Mucosa of descending colon (tissue), 3 donors: ENCODE measurements around the gene MBD5. TPM values are rescaled to one million over a fixed set of nuclear protein-coding genes. Genes with fewer than 3 reads are reported as not detected.
A peak's percentile ranks its signal among the peaks of the same experiment; 100 is the strongest.

Experiments used
- ATAC-seq: fragments of 200-7000 bp; cut with Tn5 transposase; one replicate; pipeline ENCODE4 v1.9.1; 2020; ENCODE audit warnings: mild to moderate bottlenecking, moderate library complexity
- DNase-seq, 3 donors: peaks; one replicate each; pipeline ENCODE4 v3.0.0-alpha.2; 2020
- H3K36me3 ChIP-seq: fragments of 200-600 bp; one replicate; pipeline ENCODE4 v1.8.0; 2021; ENCODE audit warnings: low read depth, mild to moderate bottlenecking
- H3K4me1 ChIP-seq: fragments of 200-600 bp; one replicate; pipeline ENCODE4 v1.8.0; 2021; ENCODE audit warnings: low read depth, mild to moderate bottlenecking
- H3K4me3 ChIP-seq: fragments of 200-600 bp; one replicate; pipeline ENCODE4 v1.8.0; 2021; ENCODE audit warnings: mild to moderate bottlenecking
- H3K9me3 ChIP-seq: fragments of 200-600 bp; one replicate; pipeline ENCODE4 v1.8.0; 2021; ENCODE audit warnings: mild to moderate bottlenecking
- CTCF ChIP-seq: fragments of 200-600 bp; IDR thresholded peaks from one replicate; pipeline ENCODE4 v1.8.0; 2022; ENCODE audit warnings: antibody characterized with exemption, mild to moderate bottlenecking
- intact Hi-C, 2 donors: fragments of 100-400 bp; cut with DNase I in 1 of 2; cut with micrococcal nuclease in 1 of 2; formaldehyde crosslinking; loops; one replicate each; pipeline versions ENCODE4 v1.11.0 to v1.11.1; 2022; cut with DNase I, micrococcal nuclease
- total RNA-seq, 3 donors: library from RNA; stranded (reverse); fragmentation: NEBNext Ultra II Directional in 2 of 3; extraction: Animal tissue kit (Norgen Biotek cat#: 25700) in 2 of 3; gene quantifications; one replicate each; pipeline versions ENCODE4 v1.2.1 to v1.2.4, GENCODE V29; 2021 to 2023
- donor health status: DM: no; HTN: no; CAD: no; lungs with moderate emphysema.
- donor health status: DM: no; HTN: no; CAD: no.
- donor health status: DM: no; HTN: yes; CAD: no.

Gene MBD5
- total RNA-seq, 3 donors from 2014 or later: 31.8 to 69.8 (median 43.8) TPM

DNA sequence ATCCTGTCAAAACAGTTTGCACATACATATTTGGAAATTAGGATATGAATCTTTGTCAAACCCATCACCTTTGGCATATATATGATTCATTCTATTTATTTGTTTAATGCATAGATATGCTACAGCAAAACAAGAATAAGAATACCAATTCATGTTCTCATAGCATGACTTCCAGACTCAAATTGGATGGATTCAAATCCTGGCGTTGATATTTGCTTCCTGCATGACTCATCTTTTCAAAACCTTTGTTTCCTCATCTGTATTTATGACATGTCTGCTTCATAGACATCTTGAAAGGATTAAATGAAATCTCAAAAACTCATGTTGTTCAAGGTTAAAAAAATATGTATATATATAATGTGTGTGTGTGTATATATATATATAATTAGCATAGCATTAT lies 261.3 kb downstream of the MBD5 start:
- TF ChIP-seq CTCF: no peak
- no peaks in the 10 kb centered on the region for H3K9me3 ChIP-seq
- ATAC-seq: no peak
- intact Hi-C loops: no loop called here
- no peak overlapping the region for H3K4me3 ChIP-seq
- no peaks in the 10 kb centered on the region for H3K4me1 ChIP-seq
- no peak for DNase-seq
- H3K36me3 ChIP-seq: no peaks in the 10 kb centered on the region

DNA sequence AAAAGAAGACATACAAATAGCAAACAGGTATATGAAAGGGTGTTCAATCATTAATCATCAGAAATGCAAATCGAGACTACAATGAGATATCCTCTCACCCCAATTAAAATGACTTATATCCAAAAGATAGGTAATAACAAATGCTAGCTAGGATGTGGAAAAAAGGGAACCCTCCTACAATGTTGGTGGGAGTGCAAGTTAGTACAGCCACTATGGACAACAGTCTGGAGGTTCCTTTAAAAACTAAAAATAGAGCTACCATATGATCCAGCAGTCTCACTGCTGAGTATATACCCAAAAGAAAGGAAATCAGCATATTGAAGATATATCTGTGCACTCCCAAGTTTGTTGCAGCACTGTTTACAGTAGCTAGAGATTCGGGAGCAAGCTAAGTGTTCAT lies 271.5 kb downstream of the MBD5 start:
- no peak for ATAC-seq
- no peak for TF ChIP-seq CTCF
- Histone ChIP-seq H3K9me3 (no peaks in the 10 kb centered on the region), H3K4me1 (no peaks in the 10 kb centered on the region), H3K4me3 (no peak overlapping the region), H3K36me3 (no peaks in the 10 kb centered on the region)
- intact Hi-C loops: no loop called here
- no peak for DNase-seq

GRCh38 chr2:148298196-148298595 lies 277.3 kb downstream of the MBD5 start:
- ATAC-seq (no peak), DNase-seq (no peak)
- Histone ChIP-seq H3K9me3 (no peaks in the 10 kb centered on the region), H3K36me3 (no peaks in the 10 kb centered on the region), H3K4me3 (no peak overlapping the region), H3K4me1 (peaks cover 3% of the 10 kb centered on the region)
- intact Hi-C loops: no loop called here
- TF ChIP-seq CTCF: no peak

GRCh38 chr2:148299616-148300015 lies 278.7 kb downstream of the MBD5 start:
- no peaks in the 10 kb centered on the region for H3K9me3 ChIP-seq
- peaks cover 3% of the 10 kb centered on the region for H3K4me1 ChIP-seq
- ATAC-seq (no peak), DNase-seq (no peak)
- TF ChIP-seq CTCF: no peak
- intact Hi-C loops: no loop called here
- H3K4me3 ChIP-seq: no peak overlapping the region
- H3K36me3 ChIP-seq: no peaks in the 10 kb centered on the region

GRCh38 chr2:148300544-148300943 lies 279.7 kb downstream of the MBD5 start:
- ATAC-seq (no peak), DNase-seq (no peak)
- intact Hi-C loops: no loop called here
- no peaks in the 10 kb centered on the region for H3K36me3 ChIP-seq
- no peak overlapping the region for H3K4me3 ChIP-seq
- peaks cover 3% of the 10 kb centered on the region for H3K4me1 ChIP-seq
- TF ChIP-seq CTCF: no peak
- H3K9me3 ChIP-seq: no peaks in the 10 kb centered on the region

GRCh38 chr2:148301362-148301761 lies 280.5 kb downstream of the MBD5 start:
- peak in 1 of 3 donors; percentile 30 for DNase-seq

More at GRCh38 chr2:148301362-148301761, 280.5 kb downstream of the MBD5 start:
- no peak for TF ChIP-seq CTCF
- Histone ChIP-seq H3K36me3 (no peaks in the 10 kb centered on the region), H3K4me3 (no peak overlapping the region), H3K4me1 (peaks cover 3% of the 10 kb centered on the region), H3K9me3 (no peaks in the 10 kb centered on the region)
- intact Hi-C loops: no loop called here
- no peak for ATAC-seq
